HG02840 (cell line): ENCODE measurements around the gene MARCHF3.
A peak's percentile ranks its signal among the peaks of the same experiment; 100 is the strongest.

Experiments used
- ATAC-seq: cut with Tn5 transposase; IDR thresholded peaks from one replicate; pipeline ENCODE4 v1.9.1; 2021; ENCODE audit warnings: mild to moderate bottlenecking, moderate library complexity, moderate number of reproducible peaks; ENCODE audit not compliant: unreplicated experiment, low FRiP score

Gene MARCHF3

DNA sequence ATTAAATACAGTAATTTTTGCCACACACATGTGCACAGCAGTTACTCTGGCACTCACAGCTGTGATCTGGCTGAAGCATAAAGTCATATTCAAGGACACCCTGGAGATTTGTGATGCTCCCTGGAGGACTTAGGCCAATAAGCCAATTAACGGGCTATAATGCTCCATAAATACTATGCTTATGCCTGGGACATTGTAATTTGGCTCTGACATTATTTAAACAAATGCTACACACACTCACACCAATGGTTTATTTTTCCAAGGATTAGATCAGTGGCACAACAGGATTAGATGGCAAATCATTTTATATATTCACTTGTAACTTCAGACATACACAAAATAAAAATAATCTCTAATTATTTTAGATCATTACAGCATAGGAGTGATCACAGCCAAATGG lies 142.2 kb downstream of the MARCHF3 start:
- ATAC-seq, result no peak

DNA sequence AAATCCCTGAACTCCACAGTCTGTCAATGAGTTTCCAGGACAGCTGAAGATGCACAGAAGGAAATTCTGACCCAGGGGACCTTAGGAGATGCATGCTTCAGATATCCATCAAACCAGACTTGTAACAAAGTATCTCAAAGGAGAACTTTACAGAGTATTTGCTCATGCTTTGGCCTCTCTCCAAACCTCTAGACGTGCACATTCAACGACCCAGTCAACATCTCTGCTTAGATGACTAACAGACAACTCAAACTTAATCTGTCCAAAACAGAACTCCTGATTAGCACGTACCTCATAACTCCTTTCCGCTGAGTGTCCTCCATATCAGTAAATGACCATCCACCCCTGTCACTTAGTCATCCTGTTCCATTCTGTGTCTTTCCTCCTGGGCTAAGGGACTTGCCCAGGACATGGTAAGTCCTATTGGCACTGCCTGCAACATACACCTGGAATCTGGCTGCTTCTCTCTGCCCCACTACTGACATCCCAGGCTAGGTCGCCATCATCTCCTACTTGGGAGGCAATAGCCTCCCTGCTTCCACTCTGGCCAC lies 146.0 kb downstream of the MARCHF3 start:
- no peak for ATAC-seq

GRCh38 chr5:126883564-126884245 lies 146.7 kb downstream of the MARCHF3 start:
- ATAC-seq, result no peak

GRCh38 chr5:126881821-126882600 lies 148.3 kb downstream of the MARCHF3 start:
- no peak for ATAC-seq

DNA sequence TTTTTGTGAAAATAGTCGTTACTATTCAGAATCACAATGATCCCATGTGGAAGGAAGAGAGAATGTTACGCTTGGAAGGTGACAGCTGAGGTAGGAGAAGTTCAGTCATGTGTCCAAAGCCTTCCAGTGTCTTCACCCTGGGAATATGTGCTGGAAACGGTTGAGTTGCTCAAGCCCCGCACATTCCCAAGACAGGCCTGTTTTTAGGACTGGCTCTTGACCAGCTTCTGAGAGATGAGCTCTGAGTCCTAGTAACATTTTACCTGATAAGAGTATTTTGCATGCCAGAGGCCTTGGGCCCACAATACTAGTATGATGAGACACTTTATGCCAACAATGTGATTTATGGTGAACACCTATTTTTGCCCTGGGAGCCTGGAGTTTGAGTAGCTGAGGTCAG lies 151.7 kb downstream of the MARCHF3 start:
- ATAC-seq, result no peak

DNA sequence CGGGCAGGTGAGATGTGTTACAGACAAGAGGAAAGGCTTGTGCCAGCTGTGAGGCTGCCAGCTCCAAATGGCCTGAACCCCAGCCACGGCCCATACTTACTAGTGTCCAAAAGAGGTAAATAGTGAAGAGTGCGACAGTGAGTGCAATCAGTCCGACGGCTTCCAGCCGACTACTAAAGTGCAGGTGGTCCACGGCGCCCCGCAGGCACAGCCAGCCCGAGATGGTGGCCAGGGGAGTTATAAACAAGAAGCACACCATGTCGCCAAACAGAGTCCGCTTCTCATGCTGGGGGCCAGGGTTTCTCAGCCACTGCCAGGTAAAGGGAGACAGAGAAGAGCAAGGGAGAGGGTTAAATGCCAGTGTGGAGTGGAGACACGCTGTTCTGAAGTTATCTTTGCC lies 152.3 kb downstream of the MARCHF3 start:
- no peak for ATAC-seq

GRCh38 chr5:126877602-126878001 lies 152.8 kb downstream of the MARCHF3 start:
- ATAC-seq, result no peak

GRCh38 chr5:126875303-126875785 lies 155.0 kb downstream of the MARCHF3 start:
- ATAC-seq, result no peak

DNA sequence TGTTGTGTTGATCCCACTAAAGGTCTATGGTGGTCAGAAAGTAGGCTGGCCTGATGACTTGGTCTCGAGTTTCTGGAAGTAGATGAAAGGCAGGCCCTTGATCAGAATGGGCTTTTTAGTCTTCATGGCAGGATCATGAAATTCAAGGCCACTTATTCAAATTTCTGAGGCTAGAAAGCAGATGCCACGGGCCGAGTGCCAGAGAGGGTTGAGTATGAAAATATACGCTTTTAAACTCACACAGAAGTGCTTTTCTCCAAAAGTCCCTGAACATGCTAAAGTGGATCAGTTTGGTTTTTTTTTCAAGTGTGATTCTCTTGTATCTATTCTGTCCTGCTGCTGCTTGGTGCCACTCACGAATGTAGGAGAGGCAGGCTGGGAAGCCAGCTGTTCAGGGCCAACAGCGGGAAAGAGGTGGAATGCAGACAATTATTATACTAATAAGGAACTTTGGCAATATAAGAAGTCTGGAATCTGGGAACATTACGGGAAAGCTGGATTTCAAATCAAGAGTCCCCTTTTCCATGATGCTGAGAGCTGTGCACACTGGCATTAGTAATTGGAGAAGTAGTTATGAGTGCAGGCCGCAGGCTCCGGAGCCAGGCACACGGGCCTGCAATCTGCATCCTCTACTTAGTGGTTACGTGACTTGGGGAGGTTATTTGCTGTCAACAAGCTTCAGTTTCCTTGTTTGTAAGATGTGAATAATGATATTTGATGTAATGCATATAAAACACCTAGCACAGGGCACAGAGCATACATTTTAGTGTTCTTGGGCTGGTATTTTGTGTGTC lies 157.6 kb downstream of the MARCHF3 start:
- no peak for ATAC-seq

- ATAC-seq, result no peak
Observed at GRCh38 chr5:126871441-126871840, 158.9 kb downstream of the MARCHF3 start.

DNA sequence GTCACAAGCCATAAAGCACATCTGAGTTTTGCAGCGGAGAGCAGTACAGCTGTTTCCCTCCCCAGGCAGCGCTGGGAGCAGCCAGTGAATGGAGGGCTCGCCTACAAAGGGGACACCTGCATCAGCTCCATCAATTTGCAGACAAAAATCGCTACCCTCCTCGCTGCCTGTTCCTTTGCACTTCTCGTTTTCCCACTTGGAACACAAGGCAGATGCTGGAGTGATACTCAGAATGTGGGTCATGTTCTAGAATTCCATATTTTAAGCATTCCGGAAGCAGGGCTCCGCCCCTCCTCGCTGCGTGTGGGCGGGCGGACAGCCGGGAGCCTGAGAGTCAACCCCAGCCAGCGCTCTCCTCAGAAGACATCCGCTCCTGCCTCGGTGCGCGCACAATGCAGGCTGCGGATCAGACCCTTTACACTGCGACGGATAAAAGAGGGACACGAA lies 161.3 kb downstream of the MARCHF3 start:
- peak; percentile 72 for ATAC-seq

DNA sequence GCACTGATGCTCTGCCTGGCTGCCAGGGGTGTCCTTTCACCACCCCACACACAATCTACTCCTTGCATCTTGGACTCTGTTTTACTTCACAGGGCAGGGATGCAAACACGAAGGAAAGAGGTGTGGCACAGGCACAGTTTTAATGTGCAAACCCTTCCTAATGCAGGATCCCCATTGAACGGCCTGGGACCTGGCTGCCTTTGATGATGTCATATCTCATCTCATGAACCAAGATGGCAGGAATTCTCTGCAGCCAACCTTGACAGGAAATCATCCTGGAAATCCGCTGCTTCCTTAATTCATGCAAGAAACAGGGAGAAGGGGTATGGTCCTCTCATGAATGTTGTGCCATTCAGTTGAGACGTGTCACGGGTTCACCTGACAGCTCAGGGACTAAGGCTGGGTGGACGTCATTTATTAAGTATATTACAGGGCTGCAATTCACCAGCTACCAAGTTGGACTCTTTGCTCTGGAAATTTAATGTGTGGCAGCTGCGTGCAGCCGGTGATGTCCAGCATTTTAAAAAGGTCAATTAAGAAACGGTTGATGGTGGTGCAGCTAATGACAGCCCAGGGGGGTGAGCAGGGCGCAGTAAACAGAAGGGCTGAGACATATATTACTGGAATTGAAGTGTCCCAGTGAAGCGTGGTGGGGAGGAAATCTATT lies 161.9 kb downstream of the MARCHF3 start:
- no peak for ATAC-seq

- no peak for ATAC-seq
Observed at GRCh38 chr5:126866851-126867636, 163.3 kb downstream of the MARCHF3 start.

GRCh38 chr5:126865299-126865698 lies 165.1 kb downstream of the MARCHF3 start:
- no peak for ATAC-seq

GRCh38 chr5:126864042-126864688 lies 166.2 kb downstream of the MARCHF3 start:
- ATAC-seq, result no peak

DNA sequence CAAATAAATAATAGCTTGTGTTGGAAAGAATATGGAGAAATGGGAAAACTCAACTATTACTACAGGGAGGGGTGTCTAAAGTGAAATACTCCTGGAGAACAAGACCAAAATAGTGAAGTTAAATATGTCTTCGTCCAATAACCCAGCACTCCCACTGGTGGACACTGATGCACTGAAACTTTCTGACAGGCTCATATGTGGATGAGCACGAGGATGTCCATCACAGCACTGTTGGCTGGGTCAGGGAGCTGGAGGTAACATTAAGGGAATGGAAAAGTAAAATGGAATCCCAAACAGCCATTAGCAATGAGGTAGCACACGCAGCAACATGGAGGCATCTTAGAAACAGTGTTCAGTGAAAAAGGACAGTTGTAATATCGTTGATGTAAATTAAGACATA lies 167.0 kb downstream of the MARCHF3 start:
- no peak for ATAC-seq

GRCh38 chr5:126858441-126858840 lies 171.9 kb downstream of the MARCHF3 start:
- ATAC-seq, result no peak

DNA sequence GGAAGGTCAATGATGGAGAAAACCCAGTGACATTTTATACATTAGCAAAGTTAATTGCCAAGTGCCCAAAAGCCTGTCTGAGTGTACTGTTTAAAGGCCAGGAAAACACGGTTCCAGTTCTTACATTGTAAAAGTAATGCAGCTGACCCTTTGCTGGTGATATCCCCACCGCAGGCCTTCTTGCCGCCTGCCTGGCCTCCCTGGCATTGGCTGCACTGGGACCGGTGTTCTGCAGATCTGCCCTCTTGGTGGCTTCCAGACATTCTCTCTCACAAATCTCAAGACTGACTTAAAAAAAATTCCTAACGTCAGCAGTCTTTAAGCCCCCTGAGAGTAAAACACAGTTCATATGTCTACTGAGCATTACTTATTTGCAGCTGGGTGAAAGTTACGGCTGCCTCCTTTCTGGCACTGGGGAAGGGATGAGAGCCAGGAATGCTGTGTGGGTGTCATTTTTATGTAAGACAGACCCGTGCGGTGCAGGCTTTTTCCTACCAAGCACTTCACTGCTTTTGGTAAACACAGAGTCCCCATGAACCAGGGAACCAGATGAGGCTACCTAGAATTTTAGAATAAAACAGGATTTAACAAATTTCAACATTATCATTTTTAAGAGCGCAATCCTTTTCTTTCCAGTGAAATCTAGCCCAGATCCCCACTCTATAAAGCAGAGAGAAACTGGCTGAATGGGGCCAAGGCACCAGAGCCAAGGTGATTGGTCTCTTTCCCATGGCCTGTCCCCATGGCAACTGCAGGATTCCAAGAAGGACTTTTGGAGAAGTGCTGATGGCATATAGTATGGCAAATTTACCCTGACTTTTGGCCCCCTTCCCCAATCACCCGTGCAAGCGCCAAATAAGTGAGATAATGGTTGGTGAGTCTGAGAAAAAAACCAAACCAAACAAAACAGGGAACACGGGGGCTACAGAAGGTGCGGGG lies 172.6 kb downstream of the MARCHF3 start:
- no peak for ATAC-seq
